Urothelium cell line (cell line): ENCODE data around the gene TAGAP.
"Not testable (repeated sequence)": the region's sequence is repeated elsewhere in the genome, so short reads cannot be mapped to it uniquely, and the experiment has no call there.

Experiments
- DNase-seq: peaks from one replicate; pipeline ENCODE4 v3.0.0; 2011; ENCODE audit warnings: low spot score, mixed read lengths
- FAIRE-seq: peaks from 2 replicates; lab custom pipeline; 2011; peaks lifted over from hg19 to GRCh38; lab: Jason Lieb, UNC

Gene TAGAP

GRCh38 chr6:159017757-159018559 lies 26.8 kb downstream of the TAGAP start:
- DNase-seq (no peak), FAIRE-seq (no peak)

- FAIRE-seq (no peak), DNase-seq (no peak)
Observed at GRCh38 chr6:159014406-159014805, 30.4 kb downstream of the TAGAP start.

- no peak for FAIRE-seq
- no peak for DNase-seq
Observed at GRCh38 chr6:159013229-159013628, 31.6 kb downstream of the TAGAP start.

- FAIRE-seq (no peak), DNase-seq (peak; percentile 25)
Observed at GRCh38 chr6:159012201-159012600, 32.6 kb downstream of the TAGAP start.

- DNase-seq, FAIRE-seq: not testable (repeated sequence)
Observed at GRCh38 chr6:159010037-159010612, 34.7 kb downstream of the TAGAP start.

- DNase-seq (peak; percentile 43), FAIRE-seq (no peak)
Observed at GRCh38 chr6:159008656-159009288, 36.0 kb downstream of the TAGAP start.

- no peak for DNase-seq
- FAIRE-seq, result no peak
Observed at GRCh38 chr6:159007510-159007909, 37.3 kb downstream of the TAGAP start.

- FAIRE-seq (no peak), DNase-seq (no peak)
Observed at GRCh38 chr6:159005436-159005835, 39.4 kb downstream of the TAGAP start.

- FAIRE-seq, result no peak
Observed at GRCh38 chr6:159004592-159004991, 40.2 kb downstream of the TAGAP start.

GRCh38 chr6:159002432-159003155 lies 42.2 kb downstream of the TAGAP start:
- DNase-seq (peak; percentile 41), FAIRE-seq (no peak)

More at GRCh38 chr6:159004592-159004991, 40.2 kb downstream of the TAGAP start:
- no peak for DNase-seq

- DNase-seq (peak; percentile 97), FAIRE-seq (peak; percentile 55)
Observed at GRCh38 chr6:158999666-159000403, 45.0 kb downstream of the TAGAP start, which contains the start of gene RSPH3. Gene RSPH3, minus strand, starts transcription at chr6:159000202. Its CDS starts 652 bp downstream, at chr6:158999550.

- DNase-seq (no peak), FAIRE-seq (no peak)
Observed at GRCh38 chr6:158999154-158999665, 45.6 kb downstream of the TAGAP start.

- FAIRE-seq (no peak), DNase-seq (no peak)
Observed at GRCh38 chr6:158996856-158997255, 47.9 kb downstream of the TAGAP start.

- no peak for FAIRE-seq
Observed at GRCh38 chr6:158993639-158994038, 51.2 kb downstream of the TAGAP start.

GRCh38 chr6:158991017-158991723 lies 53.6 kb downstream of the TAGAP start:
- FAIRE-seq (no peak), DNase-seq (no peak)

More at GRCh38 chr6:158993639-158994038, 51.2 kb downstream of the TAGAP start:
- DNase-seq, result no peak

GRCh38 chr6:158989711-158990110 lies 55.1 kb downstream of the TAGAP start:
- not testable (repeated sequence) for FAIRE-seq, DNase-seq

GRCh38 chr6:158988477-158988876 lies 56.3 kb downstream of the TAGAP start:
- DNase-seq (no peak), FAIRE-seq (no peak)

GRCh38 chr6:158987657-158988056 lies 57.1 kb downstream of the TAGAP start:
- FAIRE-seq (no peak), DNase-seq (no peak)
